Parathyroid adenoma (tissue), 2 donors: ENCODE data around the gene TNFAIP8L3.

Experiments used
- H2AFZ ChIP-seq: fragments of 300-600 bp; sonication (generic); one replicate; pipeline ENCODE4 v1.7.0; 2017; ENCODE audit warnings: antibody characterized with exemption, mild to moderate bottlenecking
- H3K27ac ChIP-seq: fragments of 300-600 bp; sonication (generic); one replicate; pipeline ENCODE4 v1.7.0; 2017
- H3K27me3 ChIP-seq: fragments of 300-600 bp; sonication (generic); one replicate; pipeline ENCODE4 v1.7.0; 2017; ENCODE audit warnings: low read length; ENCODE audit not compliant: control insufficient read depth, insufficient read depth
- H3K36me3 ChIP-seq: fragments of 300-600 bp; sonication (generic); one replicate; pipeline ENCODE4 v1.7.0; 2017; ENCODE audit warnings: low read length; ENCODE audit not compliant: control insufficient read depth, insufficient read depth
- H3K4me1 ChIP-seq: fragments of 300-600 bp; sonication (generic); one replicate; pipeline ENCODE4 v1.7.0; 2017; ENCODE audit warnings: control low read depth
- H3K4me2 ChIP-seq: fragments of 300-600 bp; sonication (generic); one replicate; pipeline ENCODE4 v1.7.0; 2017; ENCODE audit warnings: low read length
- H3K4me3 ChIP-seq: fragments of 300-600 bp; sonication (generic); one replicate; pipeline ENCODE4 v1.7.0; 2017; ENCODE audit warnings: low read depth, low read length
- H3K79me2 ChIP-seq: fragments of 300-600 bp; sonication (generic); one replicate; pipeline ENCODE4 v1.7.0; 2017; ENCODE audit warnings: control low read depth
- H3K9ac ChIP-seq: fragments of 300-600 bp; sonication (generic); one replicate; pipeline ENCODE4 v1.7.0; 2017; ENCODE audit warnings: mild to moderate bottlenecking
- H3K9me3 ChIP-seq: fragments of 300-600 bp; sonication (generic); one replicate; pipeline ENCODE4 v1.7.0; 2017; ENCODE audit warnings: low read length; ENCODE audit not compliant: control insufficient read depth
- CTCF ChIP-seq: fragments of 300-600 bp; sonication (generic); IDR thresholded peaks from one replicate; pipeline ENCODE4 v1.7.0; 2017; ENCODE audit warnings: antibody characterized with exemption, mild to moderate bottlenecking
- donor health status: primary hyperparathyroidism.

TNFAIP8L3 gene

GRCh38 chr15:51119120-51119519, 24.4 kb upstream of the TNFAIP8L3 start:
- Histone ChIP-seq H3K4me1 (no peaks in the 10 kb centered on the region), H3K9ac (no peak overlapping the region), H3K9me3 (no peaks in the 10 kb centered on the region), H3K36me3 (no peaks in the 10 kb centered on the region), H3K4me3 (no peak overlapping the region), H3K4me2 (no peak overlapping the region), H3K27me3 (no peaks in the 10 kb centered on the region), H2AFZ (no peak overlapping the region), H3K79me2 (no peaks in the 10 kb centered on the region), H3K27ac (no peak overlapping the region)
- TF ChIP-seq CTCF = no peak

GRCh38 chr15:51117270-51117669, 22.6 kb upstream of the TNFAIP8L3 start:
- Histone ChIP-seq H3K4me2 (no peak overlapping the region), H3K4me3 (no peak overlapping the region), H3K79me2 (no peaks in the 10 kb centered on the region), H3K9ac (no peak overlapping the region), H3K4me1 (no peaks in the 10 kb centered on the region), H3K36me3 (no peaks in the 10 kb centered on the region), H2AFZ (no peak overlapping the region), H3K27me3 (no peaks in the 10 kb centered on the region), H3K27ac (no peak overlapping the region), H3K9me3 (no peaks in the 10 kb centered on the region)
- TF ChIP-seq CTCF = no peak

- Histone ChIP-seq H3K36me3 (no peaks in the 10 kb centered on the region), H3K4me3 (no peak overlapping the region), H2AFZ (no peak overlapping the region), H3K27ac (no peak overlapping the region), H3K4me1 (no peaks in the 10 kb centered on the region), H3K9ac (no peak overlapping the region), H3K9me3 (no peaks in the 10 kb centered on the region), H3K79me2 (no peaks in the 10 kb centered on the region), H3K27me3 (no peaks in the 10 kb centered on the region), H3K4me2 (no peak overlapping the region)
- TF ChIP-seq CTCF = no peak
These were observed 19.9 kb upstream of the TNFAIP8L3 start for GRCh38 chr15:51114437-51115119.

DNA sequence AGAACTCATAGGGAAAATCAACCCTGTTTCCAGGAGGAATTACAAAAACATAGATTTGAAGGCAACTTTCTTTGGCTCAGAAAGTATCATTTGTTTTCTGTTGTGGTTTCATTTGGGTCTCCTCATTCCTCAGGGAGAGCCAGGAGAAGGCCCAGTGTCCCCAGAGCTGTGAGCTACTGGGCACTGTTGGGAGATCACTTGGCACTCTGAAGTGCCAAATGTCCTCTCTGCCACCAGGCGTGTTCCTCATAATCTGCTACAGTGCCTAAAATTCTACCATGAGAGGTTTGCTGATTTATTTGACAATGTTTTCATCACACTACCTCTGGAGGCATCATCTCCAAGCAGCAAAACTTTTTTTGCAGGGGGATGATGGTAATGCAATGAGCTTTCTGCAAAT, 17.4 kb upstream of the TNFAIP8L3 start:
- H3K27me3 ChIP-seq = no peaks in the 10 kb centered on the region
- no peaks in the 10 kb centered on the region for H3K9me3 ChIP-seq
- H3K4me2 ChIP-seq = no peak overlapping the region
- no peak overlapping the region for H3K27ac ChIP-seq
- TF ChIP-seq CTCF = no peak
- no peak overlapping the region for H3K9ac ChIP-seq
- H3K79me2 ChIP-seq = no peaks in the 10 kb centered on the region
- no peak overlapping the region for H3K4me3 ChIP-seq
- H2AFZ ChIP-seq = no peak overlapping the region
- H3K36me3 ChIP-seq = no peaks in the 10 kb centered on the region
- no peaks in the 10 kb centered on the region for H3K4me1 ChIP-seq

DNA sequence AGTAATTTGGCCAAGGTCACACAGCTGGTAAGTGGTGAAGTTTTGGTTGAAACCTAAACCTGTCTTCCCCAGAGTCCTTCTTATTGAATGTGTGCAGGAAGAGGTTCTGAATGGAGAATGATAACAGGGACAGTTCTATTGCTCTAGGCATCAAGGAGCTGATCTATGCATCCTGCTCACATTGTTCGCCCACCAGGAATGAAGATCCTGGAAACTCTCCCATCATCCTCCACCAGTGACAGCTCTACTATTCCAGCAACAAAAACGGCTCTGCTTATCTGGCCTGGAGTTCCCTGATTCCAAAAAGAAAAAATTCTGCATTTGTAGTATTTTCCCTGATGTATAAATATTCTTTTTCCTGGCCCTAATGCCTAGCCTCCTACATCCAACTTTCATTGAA, 16.4 kb upstream of the TNFAIP8L3 start:
- Histone ChIP-seq H3K9me3 (no peaks in the 10 kb centered on the region), H3K27ac (no peak overlapping the region), H3K36me3 (no peaks in the 10 kb centered on the region), H3K4me1 (no peaks in the 10 kb centered on the region), H3K9ac (no peak overlapping the region), H2AFZ (no peak overlapping the region), H3K4me3 (no peak overlapping the region), H3K79me2 (no peaks in the 10 kb centered on the region), H3K4me2 (no peak overlapping the region), H3K27me3 (no peaks in the 10 kb centered on the region)
- TF ChIP-seq CTCF = no peak
